WTC11 (cell line): ENCODE measurements around the gene WSB1. TPM values are rescaled to one million over a fixed set of nuclear protein-coding genes. Genes with fewer than 3 reads are reported as not detected.

Experiments
- ATAC-seq: fragments of 200-7000 bp; cut with Tn5 transposase; 2 replicates; pipeline ENCODE4 v1.10.0; 2021; ENCODE audit warnings: mild to moderate bottlenecking, moderate library complexity
- CTCF ChIA-PET: fragments of 300-600 bp; sonication (Branson Sonifier 250); formaldehyde crosslinking; loops from one replicate; lab custom pipeline; 2021; ENCODE audit warnings: antibody characterized with exemption; lab: Charles Lee
- POLR2A ChIA-PET: fragments of 350-600 bp; sonication (Branson Sonifier 250); formaldehyde crosslinking; loops from one replicate; lab custom pipeline; 2021; ENCODE audit warnings: antibody characterized with exemption; lab: Charles Lee
- DNase-seq: peaks from one replicate; pipeline ENCODE4 v3.0.0; 2021; ENCODE audit warnings: low spot score
- H3K27ac Mint-ChIP-seq: 2 replicates; pipeline ENCODE4 v1.8.0; 2021; ENCODE audit warnings: mixed read lengths
- H3K27me3 Mint-ChIP-seq: 2 replicates; pipeline ENCODE4 v1.8.0; 2021; ENCODE audit warnings: low read depth, mild to moderate bottlenecking, moderate library complexity, mixed read lengths
- H3K36me3 Mint-ChIP-seq: 2 replicates; pipeline ENCODE4 v1.8.0; 2021; ENCODE audit warnings: mixed read lengths
- H3K4me1 Mint-ChIP-seq: 2 replicates; pipeline ENCODE4 v1.8.0; 2022; ENCODE audit warnings: mixed read lengths
- H3K4me3 Mint-ChIP-seq: 2 replicates; pipeline ENCODE4 v1.8.0; 2021; ENCODE audit warnings: mild to moderate bottlenecking, moderate library complexity, mixed read lengths
- H3K9me3 Mint-ChIP-seq: 2 replicates; pipeline ENCODE4 v1.8.0; 2021; ENCODE audit warnings: mixed read lengths
- ATF1 ChIP-seq: sonication (generic); formaldehyde crosslinking; IDR thresholded peaks from 2 replicates; pipeline ENCODE4 v1.8.1; 2023; ENCODE audit warnings: mild to moderate bottlenecking, moderate library complexity, missing genetic modification reagents
- CREB1 ChIP-seq: sonication (generic); formaldehyde crosslinking; IDR thresholded peaks from 2 replicates; pipeline ENCODE4 v1.8.0; 2023; ENCODE audit warnings: mild to moderate bottlenecking, missing genetic modification reagents
- EMX1 ChIP-seq: fragments of 250-450 bp; sonication (Bioruptor Pico); IDR thresholded peaks from 2 replicates; pipeline ENCODE4 v1.8.0; 2021; ENCODE audit warnings: mild to moderate bottlenecking
- GABPB1 ChIP-seq: sonication (generic); formaldehyde crosslinking; IDR thresholded peaks from 2 replicates; pipeline ENCODE4 v1.8.1; 2023; ENCODE audit warnings: mild to moderate bottlenecking, missing genetic modification reagents
- MYBL2 ChIP-seq: sonication (generic); formaldehyde crosslinking; IDR thresholded peaks from 2 replicates; pipeline ENCODE4 v1.8.1; 2023; ENCODE audit warnings: mild to moderate bottlenecking, moderate library complexity, missing genetic modification reagents
- NFATC4 ChIP-seq: fragments of 250-450 bp; sonication (Bioruptor Pico); IDR thresholded peaks from 2 replicates; pipeline ENCODE4 v1.9.0; 2021; ENCODE audit warnings: mild to moderate bottlenecking
- NFE2L1 ChIP-seq: sonication (generic); formaldehyde crosslinking; IDR thresholded peaks from 2 replicates; pipeline ENCODE4 v1.8.1; 2023; ENCODE audit warnings: missing genetic modification reagents
- TEAD1 ChIP-seq: sonication (generic); formaldehyde crosslinking; IDR thresholded peaks from 2 replicates; pipeline ENCODE4 v1.8.0; 2022; ENCODE audit warnings: mild to moderate bottlenecking, missing genetic modification reagents
- ZNF121 ChIP-seq: sonication (generic); formaldehyde crosslinking; IDR thresholded peaks from 2 replicates; pipeline ENCODE4 v1.8.0; 2023; ENCODE audit warnings: missing genetic modification reagents
- ZNF232 ChIP-seq: sonication (generic); formaldehyde crosslinking; IDR thresholded peaks from 2 replicates; pipeline ENCODE4 v1.8.0; 2022; ENCODE audit warnings: mild to moderate bottlenecking, missing genetic modification reagents
- ZNF416 ChIP-seq: fragments of 250-450 bp; sonication (Bioruptor Pico); IDR thresholded peaks from 2 replicates; pipeline ENCODE4 v1.9.0; 2021; ENCODE audit warnings: mild to moderate bottlenecking, inconsistent platforms
- total RNA-seq: library from RNA; stranded (reverse); gene quantifications from 3 replicates; pipeline ENCODE4 v1.2.3, GENCODE V29; 2021
- TF ChIP-seq, protein P1 (sequence below): sonication (generic); formaldehyde crosslinking; conservative IDR thresholded peaks from 2 replicates; pipeline ENCODE4 v1.8.1; 2023; ENCODE audit warnings: mild to moderate bottlenecking, low read depth, missing genetic modification reagents, moderate library complexity
- TF ChIP-seq, protein P2 (sequence below): sonication (generic); formaldehyde crosslinking; IDR thresholded peaks from 2 replicates; pipeline ENCODE4 v1.8.1; 2023; ENCODE audit warnings: mild to moderate bottlenecking, missing genetic modification reagents, borderline replicate concordance
- TF ChIP-seq, protein P3 (sequence below): sonication (generic); formaldehyde crosslinking; IDR thresholded peaks from 2 replicates; pipeline ENCODE4 v1.8.0; 2023; ENCODE audit warnings: missing genetic modification reagents
- TF ChIP-seq, protein P4 (sequence below): fragments of 250-450 bp; sonication (Bioruptor Pico); IDR thresholded peaks from 2 replicates; pipeline ENCODE4 v2.1.2; 2022; ENCODE audit warnings: mild to moderate bottlenecking, moderate library complexity

Gene WSB1
- total RNA-seq, 1 experiment from 2014 or later = 167 TPM

DNA sequence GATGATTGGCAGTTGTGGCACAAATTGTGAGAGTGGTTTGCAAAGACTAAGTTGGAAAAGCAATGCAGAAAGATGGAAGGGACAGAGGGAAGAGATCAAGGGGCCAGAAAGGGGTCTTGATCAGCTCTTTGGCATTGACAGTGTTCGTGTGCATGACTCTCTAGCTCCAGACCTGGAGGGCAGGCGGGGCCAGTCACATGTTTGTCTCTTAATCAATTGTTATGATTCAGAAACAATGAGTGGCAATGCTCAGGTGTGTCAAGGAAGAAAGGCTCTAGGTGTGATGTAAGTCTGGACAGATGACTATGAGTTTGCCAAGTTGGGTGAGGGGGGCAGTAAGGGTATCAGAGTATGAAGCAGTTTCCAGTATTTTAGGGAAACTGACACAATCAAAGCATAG is 32.1 kb downstream of the WSB1 start:
- H3K9me3 Mint-ChIP-seq = no peaks in the 10 kb centered on the region

DNA sequence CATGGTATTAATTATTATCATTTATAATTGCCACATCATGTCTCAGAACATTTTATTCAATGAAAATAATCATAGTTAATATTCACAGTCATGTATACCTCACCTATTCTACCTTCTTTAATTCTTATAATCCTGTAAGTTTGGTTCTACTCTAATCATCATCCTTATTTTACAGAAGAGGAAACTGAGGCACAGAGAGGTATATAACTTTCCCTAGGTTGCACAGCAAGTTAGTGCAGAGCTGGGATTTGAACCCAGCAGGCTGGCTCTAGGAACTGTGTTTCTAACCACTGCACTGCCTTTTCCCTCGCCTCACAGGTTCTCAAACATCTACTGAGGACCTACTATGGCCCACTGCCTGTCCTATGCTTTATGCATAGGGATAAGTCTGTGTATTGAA is 32.7 kb downstream of the WSB1 start:
- POLR2A ChIA-PET = no interaction called here

More for the DNA sequence above, 32.1 kb downstream of the WSB1 start:
- Mint-ChIP-seq H3K4me3 (no peak overlapping the region), H3K4me1 (peaks cover 27% of the 10 kb centered on the region), H3K27ac (no peak overlapping the region)
- ATAC-seq = no peak
- TF ChIP-seq ATF1 (CRISPR knock-in tag) (no peak), CREB1 (CRISPR knock-in tag) (no peak)
- TF ChIP-seq, all 79 proteins: peak for 0
- ChIA-PET POLR2A (no interaction called here), CTCF (interaction anchor here (1.2 kb wide), 1 partner anchor 329 kb away, joined by 3 read pairs; no protein-coding TSS in a partner anchor)
- no peak for DNase-seq
- H3K36me3 Mint-ChIP-seq = no peaks in the 10 kb centered on the region
- H3K27me3 Mint-ChIP-seq = no peaks in the 10 kb centered on the region

DNA sequence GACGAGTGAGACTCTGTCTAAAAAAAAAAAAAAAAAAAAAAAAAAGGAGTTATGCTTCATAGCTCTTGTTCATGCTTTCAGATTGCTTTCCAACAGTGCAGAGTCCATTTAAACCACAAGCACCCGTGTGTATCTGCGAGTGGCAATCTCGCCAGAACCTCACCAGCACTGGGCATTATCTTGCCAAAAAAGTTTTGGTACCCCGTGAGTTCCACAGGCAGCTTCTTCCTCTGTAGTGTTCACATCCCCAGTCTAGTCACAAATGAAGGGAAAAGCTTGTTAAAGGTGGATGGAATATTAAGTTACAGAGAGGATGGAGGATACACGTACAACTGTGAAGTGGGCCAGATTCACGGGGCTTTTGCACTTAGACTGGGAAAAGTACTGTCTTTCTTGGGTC is 33.5 kb downstream of the WSB1 start:
- TF ChIP-seq ZNF232 (CRISPR knock-in tag) (no peak), ZNF416 (CRISPR knock-in tag) (no peak), MYBL2 (CRISPR knock-in tag) (no peak), TEAD1 (CRISPR knock-in tag) (no peak), NFATC4 (CRISPR knock-in tag) (no peak), EMX1 (CRISPR knock-in tag) (no peak)
- TF ChIP-seq, protein P1, sequence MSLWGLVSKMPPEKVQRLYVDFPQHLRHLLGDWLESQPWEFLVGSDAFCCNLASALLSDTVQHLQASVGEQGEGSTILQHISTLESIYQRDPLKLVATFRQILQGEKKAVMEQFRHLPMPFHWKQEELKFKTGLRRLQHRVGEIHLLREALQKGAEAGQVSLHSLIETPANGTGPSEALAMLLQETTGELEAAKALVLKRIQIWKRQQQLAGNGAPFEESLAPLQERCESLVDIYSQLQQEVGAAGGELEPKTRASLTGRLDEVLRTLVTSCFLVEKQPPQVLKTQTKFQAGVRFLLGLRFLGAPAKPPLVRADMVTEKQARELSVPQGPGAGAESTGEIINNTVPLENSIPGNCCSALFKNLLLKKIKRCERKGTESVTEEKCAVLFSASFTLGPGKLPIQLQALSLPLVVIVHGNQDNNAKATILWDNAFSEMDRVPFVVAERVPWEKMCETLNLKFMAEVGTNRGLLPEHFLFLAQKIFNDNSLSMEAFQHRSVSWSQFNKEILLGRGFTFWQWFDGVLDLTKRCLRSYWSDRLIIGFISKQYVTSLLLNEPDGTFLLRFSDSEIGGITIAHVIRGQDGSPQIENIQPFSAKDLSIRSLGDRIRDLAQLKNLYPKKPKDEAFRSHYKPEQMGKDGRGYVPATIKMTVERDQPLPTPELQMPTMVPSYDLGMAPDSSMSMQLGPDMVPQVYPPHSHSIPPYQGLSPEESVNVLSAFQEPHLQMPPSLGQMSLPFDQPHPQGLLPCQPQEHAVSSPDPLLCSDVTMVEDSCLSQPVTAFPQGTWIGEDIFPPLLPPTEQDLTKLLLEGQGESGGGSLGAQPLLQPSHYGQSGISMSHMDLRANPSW = no peak
- TF ChIP-seq, protein P2, sequence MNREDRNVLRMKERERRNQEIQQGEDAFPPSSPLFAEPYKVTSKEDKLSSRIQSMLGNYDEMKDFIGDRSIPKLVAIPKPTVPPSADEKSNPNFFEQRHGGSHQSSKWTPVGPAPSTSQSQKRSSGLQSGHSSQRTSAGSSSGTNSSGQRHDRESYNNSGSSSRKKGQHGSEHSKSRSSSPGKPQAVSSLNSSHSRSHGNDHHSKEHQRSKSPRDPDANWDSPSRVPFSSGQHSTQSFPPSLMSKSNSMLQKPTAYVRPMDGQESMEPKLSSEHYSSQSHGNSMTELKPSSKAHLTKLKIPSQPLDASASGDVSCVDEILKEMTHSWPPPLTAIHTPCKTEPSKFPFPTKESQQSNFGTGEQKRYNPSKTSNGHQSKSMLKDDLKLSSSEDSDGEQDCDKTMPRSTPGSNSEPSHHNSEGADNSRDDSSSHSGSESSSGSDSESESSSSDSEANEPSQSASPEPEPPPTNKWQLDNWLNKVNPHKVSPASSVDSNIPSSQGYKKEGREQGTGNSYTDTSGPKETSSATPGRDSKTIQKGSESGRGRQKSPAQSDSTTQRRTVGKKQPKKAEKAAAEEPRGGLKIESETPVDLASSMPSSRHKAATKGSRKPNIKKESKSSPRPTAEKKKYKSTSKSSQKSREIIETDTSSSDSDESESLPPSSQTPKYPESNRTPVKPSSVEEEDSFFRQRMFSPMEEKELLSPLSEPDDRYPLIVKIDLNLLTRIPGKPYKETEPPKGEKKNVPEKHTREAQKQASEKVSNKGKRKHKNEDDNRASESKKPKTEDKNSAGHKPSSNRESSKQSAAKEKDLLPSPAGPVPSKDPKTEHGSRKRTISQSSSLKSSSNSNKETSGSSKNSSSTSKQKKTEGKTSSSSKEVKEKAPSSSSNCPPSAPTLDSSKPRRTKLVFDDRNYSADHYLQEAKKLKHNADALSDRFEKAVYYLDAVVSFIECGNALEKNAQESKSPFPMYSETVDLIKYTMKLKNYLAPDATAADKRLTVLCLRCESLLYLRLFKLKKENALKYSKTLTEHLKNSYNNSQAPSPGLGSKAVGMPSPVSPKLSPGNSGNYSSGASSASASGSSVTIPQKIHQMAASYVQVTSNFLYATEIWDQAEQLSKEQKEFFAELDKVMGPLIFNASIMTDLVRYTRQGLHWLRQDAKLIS (CRISPR knock-in tag) = no peak
- TF ChIP-seq, protein P3, sequence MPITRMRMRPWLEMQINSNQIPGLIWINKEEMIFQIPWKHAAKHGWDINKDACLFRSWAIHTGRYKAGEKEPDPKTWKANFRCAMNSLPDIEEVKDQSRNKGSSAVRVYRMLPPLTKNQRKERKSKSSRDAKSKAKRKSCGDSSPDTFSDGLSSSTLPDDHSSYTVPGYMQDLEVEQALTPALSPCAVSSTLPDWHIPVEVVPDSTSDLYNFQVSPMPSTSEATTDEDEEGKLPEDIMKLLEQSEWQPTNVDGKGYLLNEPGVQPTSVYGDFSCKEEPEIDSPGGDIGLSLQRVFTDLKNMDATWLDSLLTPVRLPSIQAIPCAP = no peak
- TF ChIP-seq, protein P4, sequence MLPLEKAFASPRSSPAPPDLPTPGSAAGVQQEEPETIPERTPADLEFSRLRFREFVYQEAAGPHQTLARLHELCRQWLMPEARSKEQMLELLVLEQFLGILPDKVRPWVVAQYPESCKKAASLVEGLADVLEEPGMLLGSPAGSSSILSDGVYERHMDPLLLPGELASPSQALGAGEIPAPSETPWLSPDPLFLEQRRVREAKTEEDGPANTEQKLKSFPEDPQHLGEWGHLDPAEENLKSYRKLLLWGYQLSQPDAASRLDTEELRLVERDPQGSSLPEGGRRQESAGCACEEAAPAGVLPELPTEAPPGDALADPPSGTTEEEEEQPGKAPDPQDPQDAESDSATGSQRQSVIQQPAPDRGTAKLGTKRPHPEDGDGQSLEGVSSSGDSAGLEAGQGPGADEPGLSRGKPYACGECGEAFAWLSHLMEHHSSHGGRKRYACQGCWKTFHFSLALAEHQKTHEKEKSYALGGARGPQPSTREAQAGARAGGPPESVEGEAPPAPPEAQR (CRISPR knock-in tag) = no peak
- DNase-seq (no peak), ATAC-seq (no peak)
- peaks cover 5% of the 10 kb centered on the region; the same call in 1 of the 2 replicates for H3K27me3 Mint-ChIP-seq
- peaks cover 32% of the 10 kb centered on the region for H3K4me1 Mint-ChIP-seq
- no peaks in the 10 kb centered on the region for H3K36me3 Mint-ChIP-seq
- H3K9me3 Mint-ChIP-seq = no peaks in the 10 kb centered on the region
- ChIA-PET CTCF (no interaction called here), POLR2A (no interaction called here)
- no peak overlapping the region for H3K4me3 Mint-ChIP-seq
- no peak overlapping the region for H3K27ac Mint-ChIP-seq

More for the DNA sequence above, 32.7 kb downstream of the WSB1 start:
- H3K9me3 Mint-ChIP-seq = no peaks in the 10 kb centered on the region
- peaks cover 28% of the 10 kb centered on the region for H3K4me1 Mint-ChIP-seq
- DNase-seq (no peak), ATAC-seq (no peak)
- H3K27ac Mint-ChIP-seq = no peak overlapping the region
- H3K4me3 Mint-ChIP-seq = no peak overlapping the region
- peaks cover 3% of the 10 kb centered on the region; the same call in 1 of the 2 replicates for H3K27me3 Mint-ChIP-seq
- no peak for TF ChIP-seq GABPB1
- no peak for TF ChIP-seq ZNF121 (CRISPR knock-in tag)
- TF ChIP-seq NFE2L1 (CRISPR knock-in tag) = no peak
- CTCF ChIA-PET = interaction anchor here (1.2 kb wide), 1 partner anchor 328 kb away, joined by 3 read pairs; no protein-coding TSS in a partner anchor
- H3K36me3 Mint-ChIP-seq = no peaks in the 10 kb centered on the region
